HEK293 (cell line): ENCODE data around the gene TSHR.

ENCODE experiments used
- HOXA7 ChIP-seq: sonication (generic); formaldehyde crosslinking; IDR thresholded peaks from 2 replicates; pipeline ENCODE4 v1.8.1; 2022; ENCODE audit warnings: missing genetic modification reagents, borderline replicate concordance
- ZFP37 ChIP-seq: fragments of 450-650 bp; formaldehyde crosslinking; IDR thresholded peaks from 2 replicates; pipeline ENCODE4 v1.5.1; 2016; ENCODE audit warnings: missing biosample characterization, missing genetic modification characterization
- ZNF292 ChIP-seq: fragments of 450-650 bp; formaldehyde crosslinking; IDR thresholded peaks from 2 replicates; pipeline ENCODE4 v1.5.1; 2016; ENCODE audit warnings: low read depth, missing biosample characterization, missing genetic modification characterization, borderline replicate concordance
- ZNF398 ChIP-seq: fragments of 450-650 bp; formaldehyde crosslinking; IDR thresholded peaks from 2 replicates; pipeline ENCODE4 v1.5.1; 2017; ENCODE audit warnings: missing biosample characterization, missing genetic modification characterization
- ZNF416 ChIP-seq: fragments of 450-650 bp; formaldehyde crosslinking; IDR thresholded peaks from 2 replicates; pipeline ENCODE4 v1.5.1; 2016; ENCODE audit warnings: missing biosample characterization, missing genetic modification characterization
- ZNF423 ChIP-seq: fragments of 450-650 bp; formaldehyde crosslinking; IDR thresholded peaks from 2 replicates; pipeline ENCODE4 v1.5.1; 2016; ENCODE audit warnings: missing biosample characterization, missing genetic modification characterization

- TF ChIP-seq ZNF416 (tag by site-specific recombination), result no peak
- TF ChIP-seq ZFP37 (tag by site-specific recombination), result no peak
- no peak for TF ChIP-seq ZNF398 (tag by site-specific recombination)
- no peak for TF ChIP-seq ZNF292 (tag by site-specific recombination)
- TF ChIP-seq HOXA7 (CRISPR knock-in tag), result no peak
- no peak for TF ChIP-seq ZNF423 (tag by site-specific recombination)
These were observed 63.3 kb downstream of the TSHR start for GRCh38 chr14:81018684-81019083.
